SK-N-SH (cell line): ENCODE results near the gene MYEOV. TPM values are rescaled to one million over a fixed set of nuclear protein-coding genes. Genes with fewer than 3 reads are reported as not detected.

Experiments
- CTCF ChIA-PET: fragments of 300-600, 350-600 bp; formaldehyde crosslinking; extraction: SDS; loops from one replicate; lab custom pipeline; 2021; lab: Yijun Ruan, JAX
- POLR2A ChIA-PET: fragments of 350-600 bp; sonication (Branson Sonifier 250); formaldehyde crosslinking; extraction: SDS; loops from one replicate; lab custom pipeline; 2020; ENCODE audit warnings: antibody characterized with exemption, inconsistent platforms; lab: Yijun Ruan, JAX
- DNase-seq: peaks from one replicate; pipeline ENCODE4 v3.0.0; 2012
- H2AFZ ChIP-seq: fragments of 200-600 bp; sonication (generic); 2 replicates; pipeline ENCODE4 v1.8.1; 2016; ENCODE audit warnings: antibody characterized with exemption, mild to moderate bottlenecking, low read depth
- H3F3A ChIP-seq: fragments of 200-600 bp; sonication (generic); replicated peaks from 2 replicates; pipeline ENCODE3; 2016; ENCODE audit warnings: antibody characterized with exemption, mild to moderate bottlenecking; ENCODE audit not compliant: insufficient read depth
- H3K27ac ChIP-seq, 2 experiments: fragments of 200-500 bp in 1 of 2; fragments of 200-600 bp in 1 of 2; sonication (Bioruptor generic) in 1 of 2; sonication (generic), shearing (Covaris generic) in 1 of 2; 2 replicates each; pipeline versions ENCODE4 v1.5.1 to v1.6.1; 2014 to 2016; ENCODE audit warnings: low read depth in 2 of 2, inconsistent platforms in 1 of 2, low read length in 1 of 2, mild to moderate bottlenecking in 1 of 2, mixed read lengths in 1 of 2
- H3K27me3 ChIP-seq: fragments of 200-600 bp; sonication (generic), shearing (Covaris generic); 2 replicates; pipeline ENCODE4 v1.6.1; 2016; ENCODE audit warnings: mixed run types; ENCODE audit not compliant: insufficient read depth
- H3K36me3 ChIP-seq, 2 experiments: fragments of 200-500 bp in 1 of 2; fragments of 200-600 bp in 1 of 2; sonication (Bioruptor generic) in 1 of 2; sonication (generic) in 1 of 2; replicated peaks in 1 of 2; 2 replicates each; pipeline versions ENCODE3 to v1.5.1; 2014 to 2016; ENCODE audit warnings: low read length in 1 of 2, mild to moderate bottlenecking in 1 of 2; ENCODE audit not compliant: insufficient read depth in 2 of 2, control insufficient read depth in 1 of 2
- H3K4me1 ChIP-seq, 2 experiments: fragments of 200-500 bp in 1 of 2; fragments of 200-600 bp in 1 of 2; sonication (Bioruptor generic) in 1 of 2; sonication (generic), shearing (Covaris generic) in 1 of 2; 2 replicates each; pipeline versions ENCODE4 v1.5.1 to v1.6.1; 2014 to 2016; ENCODE audit warnings: low read depth in 1 of 2, low read length in 1 of 2, mixed run types in 1 of 2; ENCODE audit not compliant: insufficient read depth in 2 of 2, control insufficient read depth in 1 of 2
- H3K4me2 ChIP-seq: fragments of 200-600 bp; sonication (generic), shearing (Covaris generic); 2 replicates; pipeline ENCODE4 v1.6.1; 2017; ENCODE audit warnings: mixed run types
- H3K4me3 ChIP-seq, 2 experiments: fragments of 200-500 bp in 1 of 2; fragments of 200-600 bp in 1 of 2; sonication (Bioruptor generic) in 1 of 2; sonication (generic), shearing (Covaris generic) in 1 of 2; 2 replicates each; pipeline versions ENCODE4 v1.5.1 to v1.8.1; 2014 to 2016; ENCODE audit warnings: low read depth in 2 of 2, inconsistent platforms in 1 of 2, low read length in 1 of 2, mild to moderate bottlenecking in 1 of 2, mixed read lengths in 1 of 2, moderate library complexity in 1 of 2
- H3K79me2 ChIP-seq: fragments of 200-600 bp; sonication (generic); 2 replicates; pipeline ENCODE4 v1.8.1; 2017; ENCODE audit warnings: mild to moderate bottlenecking; ENCODE audit not compliant: insufficient read depth
- H3K9ac ChIP-seq: fragments of 200-600 bp; sonication (generic); 2 replicates; pipeline ENCODE4 v1.6.1; 2017; ENCODE audit warnings: mixed run types
- H3K9me2 ChIP-seq: fragments of 200-600 bp; sonication (generic); 2 replicates; pipeline ENCODE4 v1.6.1; 2017; ENCODE audit warnings: mixed run types
- H3K9me3 ChIP-seq: fragments of 200-600 bp; sonication (generic); 2 replicates; pipeline ENCODE4 v1.6.1; 2017; ENCODE audit warnings: mixed run types, mild to moderate bottlenecking, moderate library complexity
- H4K20me1 ChIP-seq: fragments of 200-600 bp; sonication (generic); 2 replicates; pipeline ENCODE4 v1.6.1; 2017; ENCODE audit warnings: mild to moderate bottlenecking, mixed run types; ENCODE audit not compliant: insufficient read depth
- EP300 ChIP-seq, 2 experiments: IDR thresholded peaks; 2 replicates each; pipeline versions ENCODE4 v1.4.0 to v1.6.1; 2012; ENCODE audit warnings: borderline replicate concordance in 1 of 2, low read depth in 1 of 2, low read length in 1 of 2
- EZH2phosphoT487 ChIP-seq: fragments of 200-600 bp; sonication (generic); IDR thresholded peaks from 2 replicates; pipeline ENCODE4 v1.6.1; 2017; ENCODE audit warnings: low read depth, mixed run types, mild to moderate bottlenecking, antibody characterized with exemption, moderate library complexity, borderline replicate concordance
- FOSL2 ChIP-seq: IDR thresholded peaks from 2 replicates; pipeline ENCODE4 v1.4.0; 2012; ENCODE audit warnings: low read depth, mild to moderate bottlenecking, moderate library complexity, borderline replicate concordance
- FOXJ3 ChIP-seq: sonication (generic); formaldehyde crosslinking; IDR thresholded peaks from 2 replicates; pipeline ENCODE4 v1.5.1; 2020; ENCODE audit warnings: mild to moderate bottlenecking, missing genetic modification reagents
- IRF3 ChIP-seq: fragments of 150-350 bp; IDR thresholded peaks from 2 replicates; pipeline ENCODE4 v1.6.1; 2016; ENCODE audit warnings: mild to moderate bottlenecking, low read depth, low read length
- JUND ChIP-seq: IDR thresholded peaks from 2 replicates; pipeline ENCODE4 v1.4.0; 2012
- MAX ChIP-seq: IDR thresholded peaks from 2 replicates; pipeline ENCODE4 v1.4.0; 2012; ENCODE audit warnings: low read depth
- MEF2A ChIP-seq: IDR thresholded peaks from 2 replicates; pipeline ENCODE4 v1.4.0; 2012; ENCODE audit warnings: low read depth, borderline replicate concordance
- NFIC ChIP-seq: IDR thresholded peaks from 2 replicates; pipeline ENCODE4 v1.4.0; 2012; ENCODE audit warnings: borderline replicate concordance
- NRF1 ChIP-seq: IDR thresholded peaks from 2 replicates; pipeline ENCODE4 v1.6.1; 2012; ENCODE audit warnings: low read depth, mild to moderate bottlenecking, low read length
- SIN3A ChIP-seq: IDR thresholded peaks from 2 replicates; pipeline ENCODE4 v1.6.1; 2012; ENCODE audit warnings: low read depth, mild to moderate bottlenecking, low read length, moderate library complexity, borderline replicate concordance
- SMC3 ChIP-seq: IDR thresholded peaks from 2 replicates; pipeline ENCODE4 v1.6.1; 2012; ENCODE audit warnings: low read depth, low read length, improper control_type of control experiment
- YY1 ChIP-seq: IDR thresholded peaks from 2 replicates; pipeline ENCODE4 v1.4.0; 2012; ENCODE audit warnings: low read depth, mild to moderate bottlenecking
- ZBTB33 ChIP-seq: IDR thresholded peaks from 2 replicates; pipeline ENCODE4 v1.4.0; 2012; ENCODE audit warnings: low read depth, borderline replicate concordance
- WGBS: methylation state at CpG from one replicate; pipeline ENCODE4 v1.1.6; 2017; ENCODE audit warnings: low lambda C conversion rate; 5-methylcytosine and 5-hydroxymethylcytosine counted together
- polyA plus RNA-seq, 3 experiments: library from polyadenylated mRNA; depleted of rRNA; stranded (reverse); fragments of >200 nt; gene quantifications; 2 replicates each; pipeline ENCODE4 v1.2.3, GENCODE V29; 2012

The MYEOV gene
- polyA plus RNA-seq, 1 of the 3 experiments (the other 2 are of a cell fraction), result 3.0 TPM

GRCh38 chr11:69260622-69261021, 33.3 kb upstream of the MYEOV start:
- Histone ChIP-seq H3K9me3 (no peaks in the 10 kb centered on the region), H3K36me3 (no peaks in the 10 kb centered on the region), H3F3A (no peaks in the 10 kb centered on the region), H2AFZ (no peak overlapping the region), H3K4me1 (peaks cover 0 to 2% of the 10 kb centered on the region in 2 experiments; a peak in 1 of 4 replicates), H3K9ac (no peak overlapping the region), H3K9me2 (no peaks in the 10 kb centered on the region), H3K27ac (no peak overlapping the region), H3K79me2 (no peaks in the 10 kb centered on the region), H3K27me3 (no peaks in the 10 kb centered on the region; the same call in 1 of the 2 replicates), H3K4me3 (no peak overlapping the region), H3K4me2 (no peak overlapping the region), H4K20me1 (no peaks in the 10 kb centered on the region)
- no peak for DNase-seq
- TF ChIP-seq SIN3A (no peak), SMC3 (no peak), ZBTB33 (no peak), NFIC (no peak)
- POLR2A ChIA-PET, result no interaction called here
- CTCF ChIA-PET, result no interaction called here

- Histone ChIP-seq H3K4me1 (peaks cover 0 to 3% of the 10 kb centered on the region in 2 experiments; a peak in 1 of 4 replicates), H3K4me3 (no peak overlapping the region), H3K9me3 (no peaks in the 10 kb centered on the region), H3K4me2 (no peak overlapping the region), H3K27ac (no peak overlapping the region), H3K27me3 (no peaks in the 10 kb centered on the region; the same call in 1 of the 2 replicates), H4K20me1 (no peaks in the 10 kb centered on the region), H3K36me3 (no peaks in the 10 kb centered on the region), H2AFZ (no peak overlapping the region), H3K79me2 (no peaks in the 10 kb centered on the region), H3K9ac (no peak overlapping the region), H3F3A (no peaks in the 10 kb centered on the region), H3K9me2 (no peaks in the 10 kb centered on the region)
- no peak for DNase-seq
- TF ChIP-seq EZH2phosphoT487 (no peak), NRF1 (no peak), FOSL2 (no peak)
- CTCF ChIA-PET, result no interaction called here
- 56% methylated on average over 2 of the region's 3 CpGs for WGBS
- POLR2A ChIA-PET, result no interaction called here
Observed at GRCh38 chr11:69261116-69261515, 32.8 kb upstream of the MYEOV start.

- POLR2A ChIA-PET, result no interaction called here
- Histone ChIP-seq H3K27me3 (no peaks in the 10 kb centered on the region), H3K4me3 (no peak overlapping the region), H3F3A (no peaks in the 10 kb centered on the region), H3K9ac (no peak overlapping the region), H3K9me2 (no peaks in the 10 kb centered on the region), H4K20me1 (no peaks in the 10 kb centered on the region), H3K36me3 (no peaks in the 10 kb centered on the region), H3K79me2 (no peaks in the 10 kb centered on the region), H3K4me1 (peaks cover 0 to 4% of the 10 kb centered on the region in 2 experiments; a peak in 1 of 4 replicates), H3K27ac (no peak overlapping the region), H2AFZ (no peak overlapping the region), H3K4me2 (no peak overlapping the region), H3K9me3 (no peaks in the 10 kb centered on the region)
- 69% methylated on average over 7 of the region's 8 CpGs for WGBS
- CTCF ChIA-PET, result no interaction called here
- TF ChIP-seq MEF2A, result no peak
- no peak for TF ChIP-seq EP300 (IDR thresholded peaks at IDR 0.05; ENCODE audit: borderline replicate concordance in 1 of 2, low read depth in 1 of 2, low read length in 1 of 2)
- no peak for TF ChIP-seq NRF1
- TF ChIP-seq ZBTB33, result no peak
- TF ChIP-seq YY1, result no peak
- TF ChIP-seq NFIC, result no peak
- TF ChIP-seq FOXJ3 (CRISPR knock-in tag), result no peak
- no peak for TF ChIP-seq IRF3
- no peak for TF ChIP-seq MAX
- no peak for TF ChIP-seq JUND
- no peak for DNase-seq
Observed at GRCh38 chr11:69262918-69263735, 30.8 kb upstream of the MYEOV start.
